IPS-NIHi11 (cell line): ENCODE results near the gene SDK1.
A peak's percentile ranks its signal among the peaks of the same experiment; 100 is the strongest.

Source experiments
- DNase-seq: peaks from one replicate; pipeline ENCODE4 v3.0.0; 2012; ENCODE audit warnings: mixed read lengths, low spot score

The SDK1 gene

DNA sequence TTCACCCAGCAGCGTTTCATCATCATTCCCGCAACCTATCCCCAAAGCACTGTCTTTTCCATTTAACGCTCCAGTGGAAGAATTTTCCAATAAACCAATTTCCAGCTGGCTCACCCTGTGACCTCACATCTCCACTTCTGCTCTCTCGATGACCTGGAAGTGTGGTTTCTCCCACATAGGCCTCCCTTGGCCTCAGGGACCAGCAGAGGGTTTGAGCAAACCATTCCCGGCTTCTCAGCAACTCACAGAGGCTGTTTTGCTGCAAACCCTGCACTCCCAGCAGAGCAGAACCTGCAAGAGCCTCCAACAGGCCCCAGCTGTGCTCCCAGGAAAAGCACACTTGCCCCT is 858.1 kb downstream of the SDK1 start:
- no peak for DNase-seq

DNA sequence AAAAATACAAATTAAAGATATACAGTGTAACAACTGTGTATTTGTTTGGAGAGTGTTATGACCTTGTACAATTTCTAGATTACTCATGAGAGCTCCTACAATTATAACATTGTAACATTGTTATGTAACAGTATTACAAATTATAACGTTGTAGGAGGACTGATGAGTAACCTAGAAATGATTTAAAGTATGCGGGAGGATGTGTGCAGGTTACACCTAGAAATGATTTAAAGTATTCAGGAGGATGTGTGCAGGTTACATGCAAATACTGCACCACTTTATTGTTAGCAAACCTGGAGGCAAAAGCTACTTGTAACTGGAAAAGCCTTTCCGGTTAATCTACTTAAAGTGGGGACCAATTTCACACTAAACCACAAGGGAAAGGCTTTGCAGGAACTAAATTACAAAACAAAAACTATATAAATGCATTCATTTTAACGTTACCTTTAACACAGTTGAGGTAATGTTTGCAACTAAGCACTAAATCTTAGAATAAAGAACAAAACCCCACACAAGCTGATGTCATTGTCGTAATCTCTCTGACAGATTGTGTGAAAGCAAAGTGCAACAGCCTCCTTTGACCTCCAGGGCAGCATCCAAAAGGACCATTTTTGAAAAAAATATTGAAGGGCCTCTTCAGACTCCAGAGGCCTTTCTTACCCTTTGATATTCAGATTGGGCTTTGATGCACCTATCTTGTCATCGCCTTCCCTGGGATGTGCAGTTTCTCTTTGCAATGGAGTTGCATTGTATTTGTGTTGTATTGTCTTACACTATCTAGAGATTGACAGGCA is 858.9 kb downstream of the SDK1 start:
- DNase-seq, result no peak

DNA sequence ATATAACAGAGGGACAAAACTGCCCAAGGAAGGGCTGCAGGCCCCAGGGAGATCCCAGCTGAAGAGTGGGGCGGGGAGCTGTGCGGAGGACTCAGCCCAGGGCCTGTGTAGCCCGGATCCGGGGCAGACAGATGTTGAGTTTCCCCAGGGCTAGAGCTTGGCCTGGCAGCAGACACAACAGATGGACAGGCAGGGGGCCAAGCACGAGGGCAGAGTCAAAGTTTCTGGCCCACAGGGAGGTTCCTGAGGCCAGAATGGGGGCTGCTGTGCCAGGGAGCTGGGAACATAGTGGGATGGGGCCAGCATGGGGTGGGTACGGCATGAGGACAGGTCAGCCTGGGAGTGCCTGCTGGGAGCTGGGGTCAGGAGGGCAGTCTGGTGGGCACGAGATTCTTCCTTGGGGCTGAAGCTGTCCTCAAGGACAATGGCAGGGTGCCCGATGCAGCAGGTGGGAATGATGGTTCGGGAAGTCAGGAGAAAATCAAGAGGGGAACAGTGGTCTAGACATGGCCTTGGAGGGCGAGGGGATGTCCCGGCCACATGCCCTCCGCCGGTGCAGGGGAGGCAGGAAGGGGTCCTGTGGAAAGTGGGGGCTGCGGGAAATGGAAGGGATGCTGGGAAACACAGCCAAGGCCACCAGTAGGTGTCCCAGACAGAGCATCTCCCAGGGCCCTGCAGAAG is 862.0 kb downstream of the SDK1 start:
- DNase-seq, result no peak

DNA sequence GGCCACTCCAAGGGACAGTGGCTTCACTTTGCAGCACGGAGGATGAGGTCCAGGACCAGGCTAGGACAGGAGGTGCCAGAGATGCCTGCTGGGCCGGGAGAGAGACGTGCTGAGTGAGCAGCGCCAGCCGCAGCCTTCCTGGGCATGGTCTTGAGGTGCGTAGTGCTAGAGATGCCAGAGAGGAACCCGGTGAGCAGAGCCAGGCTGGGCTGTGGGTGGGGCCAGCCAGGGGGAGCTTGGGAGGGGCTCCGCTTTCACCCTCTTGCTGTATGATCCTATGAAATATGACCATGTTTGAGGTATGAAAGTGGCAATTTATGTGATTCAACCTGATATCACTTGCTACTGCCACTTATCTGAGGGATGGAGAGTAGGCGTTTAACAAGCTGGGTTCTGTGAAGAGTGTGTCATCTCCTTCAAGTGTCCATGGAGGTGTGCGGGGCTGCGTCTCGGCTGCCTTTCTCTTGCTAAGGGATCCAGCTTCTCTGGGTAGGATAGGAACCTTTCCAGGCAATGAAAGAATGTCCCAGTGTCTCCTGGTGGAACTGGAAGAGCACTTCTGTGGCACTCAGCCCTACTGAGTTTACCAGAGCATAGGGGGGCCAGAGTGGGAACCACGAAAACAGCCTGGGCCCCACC is 862.6 kb downstream of the SDK1 start:
- no peak for DNase-seq

DNA sequence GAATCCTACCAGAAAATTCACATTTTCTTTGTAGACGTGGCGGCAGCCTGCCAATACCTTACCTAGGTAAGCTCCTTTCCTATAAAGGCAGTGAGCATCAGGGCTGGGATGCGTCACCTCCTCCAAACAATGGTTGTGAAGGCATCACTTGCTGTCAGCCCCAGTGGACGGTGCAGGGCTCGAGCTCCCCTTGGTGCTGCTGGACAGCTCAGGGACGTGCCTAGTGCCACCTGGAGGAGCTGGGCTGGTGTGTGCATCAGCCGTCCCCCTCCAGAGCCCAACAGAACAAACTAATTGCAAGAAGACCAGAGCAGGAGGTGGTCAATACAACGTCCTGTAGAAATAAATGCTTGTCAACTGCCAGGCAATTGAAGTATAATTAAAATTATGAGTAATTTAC is 863.5 kb downstream of the SDK1 start:
- DNase-seq, result peak; percentile 60

DNA sequence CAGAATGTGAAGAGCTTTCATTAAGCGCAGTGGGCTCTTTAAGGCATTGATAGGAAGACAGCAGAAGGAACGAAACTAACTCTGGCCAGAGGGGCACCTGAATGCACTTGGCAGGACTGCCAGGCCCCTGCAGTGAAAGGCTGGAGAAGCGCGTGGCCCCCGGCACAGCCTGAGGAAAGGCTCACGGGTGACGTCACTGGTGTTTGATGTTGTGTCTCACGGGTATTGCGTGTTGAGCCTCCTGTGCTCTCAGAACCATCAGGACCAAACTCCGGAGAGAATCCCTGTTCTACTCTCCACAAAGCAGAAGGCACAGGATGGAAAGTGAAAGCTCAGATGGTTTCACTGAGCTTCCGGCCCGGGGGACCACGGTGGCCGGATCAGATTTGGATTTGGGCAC is 865.3 kb downstream of the SDK1 start:
- DNase-seq, result no peak

DNA sequence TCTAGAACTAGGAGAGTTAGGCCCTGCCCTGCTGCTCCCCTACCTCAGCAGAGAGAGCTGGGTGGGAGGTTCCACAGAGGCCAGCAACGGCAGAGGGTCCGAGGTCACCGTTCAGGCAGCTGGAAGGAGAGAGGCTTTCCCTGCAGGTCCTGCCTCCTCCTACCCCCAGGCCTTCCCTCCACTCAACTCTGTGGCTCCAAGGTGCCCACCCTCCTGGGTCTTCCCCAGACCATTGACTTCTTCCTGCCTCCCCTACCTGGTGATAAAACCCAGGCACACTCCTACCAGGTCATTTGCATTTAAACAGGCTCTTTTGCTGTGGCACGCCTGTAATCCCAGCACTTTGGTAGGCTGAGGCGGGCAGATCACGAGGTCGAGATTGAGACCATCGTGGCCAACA is 865.8 kb downstream of the SDK1 start:
- no peak for DNase-seq

DNA sequence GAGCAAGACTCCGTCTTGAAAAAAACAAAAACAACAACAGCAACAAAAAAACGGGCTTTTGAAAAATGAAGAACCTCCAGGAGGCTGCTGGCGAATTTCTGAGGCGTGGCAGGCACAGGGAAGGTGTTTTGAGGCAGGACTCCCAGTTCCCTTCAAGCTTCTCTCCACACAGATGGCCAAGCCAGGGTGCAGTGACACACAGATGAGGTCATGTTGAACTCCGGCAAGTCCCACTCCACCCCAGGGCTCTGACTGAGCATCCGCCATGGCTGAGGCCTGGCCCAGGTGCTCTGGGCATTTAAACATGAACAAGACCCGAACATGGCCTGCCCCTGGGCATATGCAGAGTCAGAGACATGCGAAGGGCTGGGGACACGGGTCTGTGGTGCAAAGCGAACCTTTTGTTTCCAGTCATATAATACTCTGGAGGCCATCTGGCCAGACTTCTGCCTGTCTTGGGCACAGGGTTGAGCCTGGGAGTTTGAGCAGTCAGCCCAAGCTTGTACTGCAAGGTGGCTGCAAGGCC is 866.4 kb downstream of the SDK1 start:
- DNase-seq, result no peak

DNA sequence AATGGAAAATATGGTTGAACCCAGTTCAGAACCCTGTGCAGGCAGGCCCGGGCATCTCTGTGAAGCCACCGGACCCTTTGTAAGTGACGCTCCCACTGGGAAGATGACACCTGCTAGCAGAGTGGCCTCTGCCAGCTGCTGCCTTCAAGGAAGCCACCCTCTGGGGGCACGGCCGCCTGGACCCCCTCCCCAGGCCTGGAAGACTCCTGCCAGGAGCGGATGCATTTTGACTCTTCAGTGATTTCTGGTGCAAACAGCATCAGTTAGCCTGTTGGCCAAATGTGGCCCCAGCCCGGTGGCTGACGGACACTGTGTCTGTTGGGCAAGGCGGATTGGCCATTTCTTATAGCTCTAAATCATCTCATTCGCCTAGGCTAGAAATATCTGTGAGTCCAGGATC is 867.0 kb downstream of the SDK1 start:
- no peak for DNase-seq

DNA sequence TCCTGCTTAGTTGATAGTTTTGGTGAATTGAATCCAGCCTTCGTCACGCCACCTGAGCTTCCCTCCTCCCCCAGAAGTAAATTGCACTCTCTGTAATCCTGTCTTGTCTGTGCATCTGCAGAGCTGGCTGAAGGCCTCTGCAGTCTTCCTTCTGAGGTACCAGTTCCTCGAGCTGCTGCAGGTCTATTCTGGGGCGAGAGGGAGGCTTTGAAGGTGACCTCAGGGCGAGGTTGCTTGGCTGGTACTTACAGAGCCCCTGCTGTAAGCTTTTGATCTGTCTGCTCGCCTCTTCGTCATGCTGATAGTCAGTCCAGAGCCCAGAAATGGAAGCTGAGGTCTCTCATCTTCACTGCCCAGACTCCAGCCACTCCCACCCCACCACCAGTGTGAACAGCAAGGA is 867.5 kb downstream of the SDK1 start:
- no peak for DNase-seq

DNA sequence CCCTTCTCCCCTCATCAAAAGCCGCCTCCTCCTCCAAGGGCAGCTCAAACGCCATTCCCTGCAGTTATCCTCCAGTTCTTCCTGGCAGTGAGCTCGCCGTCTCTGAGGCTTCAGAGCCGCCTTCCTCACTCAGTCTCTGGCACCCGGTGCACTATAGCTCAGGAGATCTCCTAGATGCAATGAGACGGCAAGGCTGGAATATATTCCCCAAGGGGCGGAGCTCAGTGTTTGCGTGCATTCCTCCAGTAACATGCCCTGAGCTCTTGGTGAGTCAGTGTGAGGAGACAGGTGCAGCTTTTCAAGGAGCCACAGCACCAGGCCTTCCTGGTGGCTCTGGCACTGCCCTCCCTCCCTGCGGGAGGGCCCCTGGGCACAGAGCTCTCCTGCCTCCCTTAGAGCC is 868.4 kb downstream of the SDK1 start:
- no peak for DNase-seq

DNA sequence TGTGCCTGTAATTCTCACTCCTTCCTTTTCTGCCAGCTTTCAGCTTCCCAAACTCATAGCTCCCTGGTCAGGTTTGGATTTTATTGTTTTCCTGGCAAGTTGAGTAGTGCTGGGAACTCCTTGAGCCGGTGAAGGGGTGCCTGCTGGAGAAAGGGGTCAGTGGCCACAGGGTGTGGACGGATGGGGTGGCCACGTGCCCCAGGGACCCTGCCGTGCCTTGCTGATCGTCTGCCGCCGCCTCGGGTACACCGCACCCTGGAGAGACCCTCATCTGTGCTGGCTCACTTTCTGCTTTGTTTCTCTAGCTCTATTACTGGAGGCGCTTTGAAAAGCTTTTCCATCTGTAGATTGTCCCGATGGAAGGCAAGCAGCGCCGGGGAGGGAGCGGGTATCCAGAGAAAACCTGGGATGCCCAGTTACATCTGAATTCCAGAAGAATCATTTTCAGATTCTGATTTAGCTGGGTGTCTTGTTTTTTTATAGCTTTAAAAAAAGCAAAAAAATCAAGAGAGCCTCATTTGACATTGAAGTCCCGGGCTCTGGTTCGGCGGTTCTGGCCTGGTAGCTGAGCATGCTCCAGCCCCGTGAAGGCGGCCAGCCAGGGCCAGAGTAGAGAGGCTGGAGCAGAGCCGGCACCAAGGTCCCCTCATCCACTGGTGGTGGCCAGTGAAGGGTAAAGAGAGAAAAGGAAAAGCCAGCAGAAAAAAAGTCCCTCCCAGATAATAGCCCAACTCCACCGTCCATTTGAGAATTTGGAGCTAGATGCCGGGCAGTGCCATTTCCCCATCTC is 870.1 kb downstream of the SDK1 start:
- DNase-seq, result no peak

DNA sequence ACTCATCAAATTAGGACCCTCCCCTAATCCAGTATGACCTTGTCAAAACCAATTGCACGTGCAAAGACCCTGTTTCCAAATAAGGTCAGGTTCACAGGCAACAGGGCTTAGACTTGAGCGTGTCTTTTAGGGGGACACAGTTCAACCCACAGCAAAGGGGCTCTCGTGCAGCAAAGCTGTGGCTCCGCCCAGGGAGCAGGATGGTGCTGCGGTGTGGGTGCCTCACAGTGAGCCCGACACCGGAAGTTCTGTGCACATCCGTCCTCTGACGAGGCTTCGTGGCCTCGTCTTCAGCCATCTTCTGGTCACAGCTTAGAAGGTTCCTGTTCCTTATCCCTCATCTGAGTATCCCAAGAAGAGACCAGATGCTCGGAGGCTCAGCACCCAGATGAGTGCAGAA is 871.8 kb downstream of the SDK1 start:
- no peak for DNase-seq

DNA sequence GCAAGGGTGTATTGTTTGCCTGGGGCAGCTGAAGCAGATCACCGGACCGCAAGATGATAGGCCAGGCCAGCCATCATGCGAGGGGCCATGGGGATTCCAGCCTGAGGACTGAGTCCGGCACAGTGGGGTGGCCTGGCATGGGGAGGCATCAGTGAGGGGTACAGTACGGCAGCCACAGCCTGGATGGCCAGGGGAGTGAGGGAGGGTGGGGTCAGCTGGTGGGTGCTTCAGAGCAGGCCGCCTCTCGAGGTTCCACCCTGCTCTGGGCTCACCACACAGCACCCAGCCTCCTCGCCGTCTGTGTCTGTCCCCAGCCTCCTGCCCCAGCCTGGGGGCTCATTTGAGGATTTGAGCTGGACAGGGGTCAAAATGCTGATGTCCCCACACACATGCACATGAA is 872.6 kb downstream of the SDK1 start:
- DNase-seq, result no peak

DNA sequence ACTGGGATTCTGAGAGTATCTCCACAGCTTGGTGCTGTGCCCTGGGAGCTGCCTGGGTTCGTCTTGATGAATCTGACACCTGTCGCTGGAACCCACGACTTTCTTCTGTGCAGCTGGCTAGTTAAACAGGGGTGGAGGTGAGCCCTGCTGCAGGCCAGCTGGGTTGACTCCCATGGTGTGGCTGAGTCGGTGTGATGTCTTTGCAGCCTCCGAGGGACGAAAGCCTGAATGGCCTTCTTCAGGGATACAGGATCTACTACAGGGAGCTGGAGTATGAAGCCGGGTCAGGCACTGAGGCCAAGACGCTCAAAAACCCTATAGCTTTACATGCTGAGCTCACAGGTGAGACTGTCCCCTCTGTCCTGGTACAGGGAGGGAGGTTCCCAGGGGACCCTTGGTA is 873.0 kb downstream of the SDK1 start:
- DNase-seq, result no peak

DNA sequence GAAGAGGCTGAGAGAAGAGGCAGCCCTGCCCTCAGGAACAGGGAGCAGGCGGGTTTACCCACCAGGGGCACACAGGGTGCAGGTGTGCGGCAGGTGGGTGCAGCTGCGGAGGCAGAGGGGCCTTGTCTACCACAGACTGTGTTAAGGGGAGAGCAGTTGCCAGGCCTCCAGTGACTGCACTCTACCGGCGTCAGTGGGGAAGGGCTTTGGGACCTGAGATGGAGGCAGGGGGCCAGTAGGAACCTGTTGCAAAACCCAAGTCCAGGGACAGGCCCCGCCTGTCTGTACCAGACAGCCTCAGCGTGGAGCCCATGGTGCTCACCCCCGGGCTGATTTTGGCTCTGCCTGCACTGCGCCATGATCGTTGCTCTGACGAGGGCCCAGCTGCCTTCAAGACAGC is 873.4 kb downstream of the SDK1 start:
- no peak for DNase-seq

DNA sequence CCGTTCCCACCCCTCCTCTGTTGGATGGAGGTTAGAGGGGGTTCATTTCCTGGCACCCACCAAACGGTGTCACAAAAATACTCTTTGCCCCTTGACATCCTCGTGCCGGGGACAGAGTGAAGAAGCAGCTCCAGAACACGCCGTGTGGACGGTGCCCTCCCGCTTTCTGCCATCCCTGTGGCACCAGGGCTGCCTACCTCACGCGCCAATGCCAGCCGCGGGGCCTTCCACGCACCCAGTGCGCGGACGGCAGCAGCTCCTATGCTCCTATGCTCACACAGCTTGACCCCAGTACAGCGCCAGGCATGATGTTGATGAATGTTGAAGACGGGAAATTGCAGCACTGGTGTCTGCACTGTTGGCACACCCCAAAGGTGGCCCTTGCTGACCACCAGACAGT is 873.8 kb downstream of the SDK1 start:
- no peak for DNase-seq

DNA sequence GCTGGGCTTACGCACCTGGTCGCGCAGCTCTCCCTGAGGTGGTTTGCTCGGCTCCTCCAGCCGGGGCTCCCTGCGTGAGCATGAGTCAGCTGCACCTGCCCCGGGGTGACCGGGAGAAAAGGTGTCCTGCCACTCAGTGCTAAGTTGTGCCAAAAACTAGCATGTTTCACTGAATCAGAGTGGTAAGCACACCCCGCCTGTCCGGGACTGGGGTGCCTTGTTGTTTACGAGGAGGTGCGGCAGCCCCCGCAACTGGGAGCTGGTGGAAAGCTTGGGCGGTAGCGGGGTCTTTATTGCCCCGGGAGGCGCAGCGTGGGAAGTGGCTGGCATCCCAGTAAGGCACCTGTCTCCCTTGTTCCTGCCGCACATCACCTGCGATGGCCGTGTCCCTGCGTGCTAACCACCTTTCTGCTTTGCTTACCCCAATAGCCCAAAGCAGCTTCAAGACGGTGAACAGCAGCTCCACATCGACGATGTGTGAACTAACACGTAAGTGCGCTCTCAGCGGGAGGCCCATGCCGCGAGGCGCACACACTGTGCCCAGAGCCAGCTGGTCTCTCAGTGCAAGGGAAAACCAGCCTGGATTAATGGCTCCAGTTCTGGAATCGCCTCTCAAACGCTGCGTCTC is 874.4 kb downstream of the SDK1 start:
- DNase-seq, result no peak

DNA sequence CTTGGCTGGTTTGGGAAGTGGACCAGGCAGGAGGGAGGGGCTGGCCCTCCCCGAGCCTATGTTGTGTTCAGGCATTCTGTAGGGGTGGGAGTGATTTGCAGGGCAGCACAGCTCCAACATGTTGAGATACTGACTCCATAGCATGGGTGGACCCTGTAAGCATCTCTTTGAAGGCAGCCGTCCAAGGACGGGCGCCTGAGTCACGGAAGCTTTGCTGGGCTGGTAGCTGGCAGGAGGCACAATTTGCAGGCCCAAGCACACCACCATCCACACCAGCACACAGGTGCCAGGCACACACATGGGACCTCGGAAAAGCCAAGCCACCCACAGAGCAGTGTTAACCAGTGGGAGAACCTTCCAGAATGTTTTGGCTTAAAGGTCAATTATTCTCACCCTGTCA is 875.9 kb downstream of the SDK1 start:
- no peak for DNase-seq

DNA sequence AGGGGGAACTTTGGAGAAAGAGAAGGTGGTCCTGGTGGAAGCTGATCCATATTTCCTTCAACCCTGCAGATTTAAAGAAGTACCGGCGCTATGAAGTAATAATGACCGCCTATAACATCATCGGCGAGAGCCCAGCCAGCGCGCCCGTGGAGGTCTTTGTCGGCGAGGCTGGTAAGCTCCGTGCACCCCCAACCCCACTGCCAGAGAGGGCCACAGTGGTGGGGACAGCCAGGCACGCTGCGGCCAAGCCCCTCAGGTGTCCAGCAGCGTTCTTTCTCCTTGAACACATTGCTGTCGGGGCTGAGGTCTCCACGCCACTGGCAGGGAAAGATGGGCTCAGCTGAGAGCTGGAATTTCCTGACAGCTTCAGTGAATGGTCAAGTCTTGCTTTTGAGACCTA is 877.4 kb downstream of the SDK1 start:
- DNase-seq, result no peak

DNA sequence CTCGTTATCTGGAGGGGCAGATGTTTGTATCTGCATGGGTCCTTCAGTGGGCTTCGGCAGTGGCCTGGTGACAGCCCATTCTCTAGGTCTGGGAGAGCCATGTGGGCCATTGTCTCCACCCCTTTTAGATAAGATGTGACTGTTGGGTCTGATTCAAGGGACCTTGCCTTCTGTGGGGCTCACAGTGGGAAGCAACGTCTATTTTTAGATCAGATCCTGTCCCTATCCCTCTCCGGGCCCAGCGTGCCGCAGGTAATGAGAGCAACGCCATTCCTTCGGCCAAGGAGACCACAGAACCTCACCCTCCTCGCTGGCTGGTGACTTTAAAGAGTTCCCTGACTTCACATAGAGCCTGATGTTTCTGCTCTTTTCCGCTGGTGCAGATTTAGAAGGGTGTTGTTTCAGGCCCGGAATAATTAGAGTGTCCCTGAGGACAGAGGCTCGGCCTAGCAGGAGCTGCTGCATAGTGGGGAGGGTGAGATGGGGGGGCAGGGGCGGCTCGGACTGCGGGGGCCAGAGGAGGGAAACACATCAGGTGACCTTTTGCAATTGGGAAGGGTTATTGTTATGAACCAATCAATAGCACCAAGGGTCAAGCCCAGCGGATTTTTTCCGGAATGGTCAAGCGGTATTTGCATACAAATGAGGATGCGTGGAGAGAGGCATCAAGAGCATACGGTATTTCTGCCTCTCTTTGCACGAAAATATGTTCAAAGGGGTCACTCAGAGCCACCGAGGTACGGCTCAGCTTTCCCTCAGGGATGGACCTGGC is 878.0 kb downstream of the SDK1 start:
- no peak for DNase-seq
